H1 (cell line): ENCODE measurements around the gene TSC22D1. TPM values are rescaled to one million over a fixed set of nuclear protein-coding genes. Genes with fewer than 3 reads are reported as not detected.

Experiments
- CTCF ChIA-PET: fragments of 300-600 bp; sonication (Branson Sonifier 250); formaldehyde crosslinking; loops from one replicate; lab custom pipeline; 2021; ENCODE audit not compliant: partially characterized antibody; lab: Charles Lee
- POLR2A ChIA-PET: fragments of 300-600 bp; sonication (Branson Sonifier 250); formaldehyde crosslinking; loops from one replicate; lab custom pipeline; 2021; ENCODE audit warnings: inconsistent platforms; ENCODE audit not compliant: partially characterized antibody; lab: Charles Lee
- DNase-seq, 2 experiments: peaks; one replicate each; pipeline versions ENCODE4 v3.0.0 to v3.0.0-alpha.2; 2010 to 2022; ENCODE audit warnings: low spot score in 2 of 2, low read depth in 1 of 2, mixed read lengths in 1 of 2
- FAIRE-seq: peaks from 2 replicates; lab custom pipeline; 2011; peaks lifted over from hg19 to GRCh38; lab: Jason Lieb, UNC
- H2AFZ ChIP-seq: 2 replicates; pipeline ENCODE4 v1.8.1; 2012; ENCODE audit warnings: low read length, inconsistent platforms
- H2AK5ac ChIP-seq: 2 replicates; pipeline ENCODE4 v1.6.1; 2013; ENCODE audit warnings: low read depth, low read length
- H2BK120ac ChIP-seq: replicated peaks from 2 replicates; pipeline ENCODE3; 2013; ENCODE audit warnings: low read depth, low read length, inconsistent platforms
- H2BK12ac ChIP-seq: 2 replicates; pipeline ENCODE4 v1.6.1; 2013; ENCODE audit warnings: low read depth, low read length
- H2BK15ac ChIP-seq: 2 replicates; pipeline ENCODE4 v1.6.1; 2013; ENCODE audit warnings: low read length
- H2BK20ac ChIP-seq: 2 replicates; pipeline ENCODE4 v1.6.1; 2013; ENCODE audit warnings: low read length
- H2BK5ac ChIP-seq: 2 replicates; pipeline ENCODE4 v1.6.1; 2013; ENCODE audit warnings: low read depth, low read length
- H3K14ac ChIP-seq: 2 replicates; pipeline ENCODE4 v1.6.1; 2013; ENCODE audit warnings: inconsistent platforms; ENCODE audit not compliant: insufficient read length
- H3K18ac ChIP-seq: 2 replicates; pipeline ENCODE4 v1.6.1; 2013; ENCODE audit warnings: low read length; ENCODE audit errors: extremely low read depth
- H3K23ac ChIP-seq: 2 replicates; pipeline ENCODE4 v1.6.1; 2013; ENCODE audit warnings: inconsistent platforms; ENCODE audit not compliant: insufficient read length
- H3K23me2 ChIP-seq: 2 replicates; pipeline ENCODE4 v1.6.1; 2013; ENCODE audit warnings: low read depth, low read length
- H3K27ac ChIP-seq: 2 replicates; pipeline ENCODE4 v1.6.1; 2011; ENCODE audit warnings: low read depth, low read length, inconsistent platforms
- H3K27me3 ChIP-seq, 4 experiments: replicated peaks in 1 of 4; 1 replicate in 1 of 4; 2 replicates in 3 of 4; pipeline versions ENCODE4 v1.6.1 to v1.8.1; 2011 to 2013; ENCODE audit warnings: low read length in 3 of 4, mild to moderate bottlenecking in 3 of 4, inconsistent platforms in 2 of 4, mixed read lengths in 2 of 4, moderate library complexity in 1 of 4; ENCODE audit not compliant: control insufficient read depth in 3 of 4, insufficient read depth in 3 of 4; ENCODE audit errors: extremely low read depth in 1 of 4
- H3K36me3 ChIP-seq, 4 experiments: 2 replicates each; pipeline versions ENCODE4 v1.6.1 to v1.8.1; 2011 to 2013; ENCODE audit warnings: mild to moderate bottlenecking in 4 of 4, low read length in 3 of 4, moderate library complexity in 2 of 4, control low read depth in 1 of 4, inconsistent platforms in 1 of 4; ENCODE audit not compliant: insufficient read depth in 4 of 4, control insufficient read depth in 2 of 4
- H3K4ac ChIP-seq: replicated peaks from 2 replicates; pipeline ENCODE3; 2013; ENCODE audit warnings: low read length, low read depth, mixed read lengths, inconsistent platforms; ENCODE audit not compliant: insufficient read length
- H3K4me1 ChIP-seq, 4 experiments: replicated peaks in 1 of 4; 1 replicate in 1 of 4; 2 replicates in 3 of 4; pipeline versions ENCODE4 v1.6.1 to v1.8.1; 2011 to 2013; ENCODE audit warnings: low read length in 3 of 4, inconsistent platforms in 2 of 4, mixed read lengths in 1 of 4; ENCODE audit not compliant: insufficient read depth in 4 of 4, control insufficient read depth in 3 of 4
- H3K4me2 ChIP-seq, 2 experiments: 2 replicates each; pipeline versions ENCODE4 v1.6.1 to v1.8.1; 2011 to 2013; ENCODE audit warnings: low read depth in 2 of 2, low read length in 2 of 2, control low read depth in 1 of 2, inconsistent platforms in 1 of 2, mild to moderate bottlenecking in 1 of 2; ENCODE audit not compliant: insufficient read depth in 1 of 2
- H3K4me3 ChIP-seq, 4 experiments: fragments of 200-600, 300-600 bp in 1 of 4; sonication (generic), shearing (Covaris generic), sonication (Bioruptor Twin) in 1 of 4; 2 replicates each; pipeline versions ENCODE4 v1.5.1 to v1.8.1; 2011 to 2016; ENCODE audit warnings: low read length in 4 of 4, low read depth in 3 of 4, control low read depth in 2 of 4, inconsistent platforms in 2 of 4, mild to moderate bottlenecking in 2 of 4, mixed read lengths in 1 of 4, moderate library complexity in 1 of 4; ENCODE audit not compliant: insufficient read depth in 2 of 4; ENCODE audit errors: extremely low read depth in 1 of 4
- H3K56ac ChIP-seq: replicated peaks from 2 replicates; pipeline ENCODE3; 2013; ENCODE audit warnings: low read depth, mild to moderate bottlenecking, mixed read lengths, low read length, inconsistent platforms; ENCODE audit not compliant: insufficient read length
- H3K79me1 ChIP-seq: 2 replicates; pipeline ENCODE4 v1.6.1; 2013; ENCODE audit warnings: low read depth, low read length, control low read depth
- H3K79me2 ChIP-seq, 2 experiments: 2 replicates each; pipeline versions ENCODE4 v1.6.1 to v1.8.1; 2012 to 2013; ENCODE audit warnings: low read length in 2 of 2, mild to moderate bottlenecking in 2 of 2, inconsistent platforms in 1 of 2; ENCODE audit not compliant: insufficient read depth in 2 of 2, control insufficient read depth in 1 of 2
- H3K9ac ChIP-seq, 4 experiments: replicated peaks in 1 of 4; 1 replicate in 1 of 4; 2 replicates in 3 of 4; pipeline versions ENCODE4 v1.6.1 to v1.8.1; 2011 to 2013; ENCODE audit warnings: low read depth in 3 of 4, low read length in 3 of 4, control low read depth in 2 of 4, mild to moderate bottlenecking in 2 of 4, moderate library complexity in 2 of 4, inconsistent platforms in 1 of 4; ENCODE audit errors: extremely low read depth in 1 of 4
- H3K9me3 ChIP-seq, 2 experiments: 2 replicates each; pipeline versions ENCODE4 v1.6.1 to v1.8.1; 2012 to 2013; ENCODE audit warnings: mild to moderate bottlenecking in 2 of 2, moderate library complexity in 2 of 2, control low read depth in 1 of 2, inconsistent platforms in 1 of 2, low read depth in 1 of 2, low read length in 1 of 2, mixed read lengths in 1 of 2; ENCODE audit not compliant: insufficient read depth in 2 of 2
- H4K20me1 ChIP-seq, 2 experiments: replicated peaks in 1 of 2; 2 replicates each; pipeline versions ENCODE3 to v1.8.1; 2011 to 2013; ENCODE audit warnings: inconsistent platforms in 2 of 2, low read length in 2 of 2, mild to moderate bottlenecking in 1 of 2; ENCODE audit not compliant: insufficient read depth in 2 of 2, control insufficient read depth in 1 of 2
- H4K5ac ChIP-seq: 2 replicates; pipeline ENCODE4 v1.6.1; 2013; ENCODE audit warnings: low read length, low read depth, mixed read lengths, inconsistent platforms; ENCODE audit not compliant: insufficient read length
- H4K8ac ChIP-seq: 2 replicates; pipeline ENCODE4 v1.8.0; 2013; ENCODE audit warnings: mild to moderate bottlenecking, moderate library complexity, low read length, inconsistent platforms; ENCODE audit not compliant: insufficient read depth; ENCODE audit errors: extremely low read depth
- H4K91ac ChIP-seq: replicated peaks from 2 replicates; pipeline ENCODE3; 2013; ENCODE audit warnings: low read length, mixed read lengths, inconsistent platforms; ENCODE audit not compliant: insufficient read length
- ASH2L ChIP-seq: fragments of 200-600, 300-600 bp; sonication (generic); IDR thresholded peaks from one replicate; pipeline ENCODE4 v1.7.1; 2017; ENCODE audit warnings: low read length
- CEBPB ChIP-seq: IDR thresholded peaks from 2 replicates; pipeline ENCODE4 v1.6.1; 2012; ENCODE audit warnings: low read depth, low read length
- GTF2F1 ChIP-seq: IDR thresholded peaks from 2 replicates; pipeline ENCODE4 v1.6.1; 2012; ENCODE audit warnings: low read depth, low read length, improper control_type of control experiment, borderline replicate concordance
- KDM4A ChIP-seq: IDR thresholded peaks from one replicate; pipeline ENCODE4 v1.7.1; 2012; ENCODE audit warnings: low read depth, mild to moderate bottlenecking, moderate library complexity, low read length, inconsistent platforms; ENCODE audit not compliant: severe bottlenecking
- NANOG ChIP-seq: IDR thresholded peaks from 2 replicates; pipeline ENCODE4 v1.6.1; 2011; ENCODE audit warnings: low read length, low read depth, mild to moderate bottlenecking, inconsistent platforms; ENCODE audit not compliant: insufficient read depth, poor library complexity, severe bottlenecking
- POLR2A ChIP-seq, 2 experiments: IDR thresholded peaks; 1 replicate in 1 of 2; 2 replicates in 1 of 2; pipeline ENCODE4 v1.6.1; 2011; ENCODE audit warnings: low read depth in 2 of 2, low read length in 2 of 2, mild to moderate bottlenecking in 2 of 2; ENCODE audit errors: control extremely low read depth in 1 of 2
- RAD21 ChIP-seq, 2 experiments: IDR thresholded peaks in 1 of 2; conservative IDR thresholded peaks in 1 of 2; 2 replicates each; pipeline ENCODE4 v1.6.1; 2011; ENCODE audit warnings: low read depth in 2 of 2, low read length in 2 of 2, improper control_type of control experiment in 1 of 2, inconsistent platforms in 1 of 2, mild to moderate bottlenecking in 1 of 2, moderate library complexity in 1 of 2
- RXRA ChIP-seq: IDR thresholded peaks from 2 replicates; pipeline ENCODE4 v1.6.1; 2011; ENCODE audit warnings: low read depth, mild to moderate bottlenecking, low read length, moderate library complexity; ENCODE audit not compliant: insufficient read depth
- SIRT6 ChIP-seq: IDR thresholded peaks from one replicate; pipeline ENCODE4 v1.7.1; 2012; ENCODE audit warnings: low read length, inconsistent platforms
- TEAD4 ChIP-seq: IDR thresholded peaks from 2 replicates; pipeline ENCODE4 v1.6.1; 2012; ENCODE audit warnings: low read depth, low read length, inconsistent platforms, mixed read lengths
- WGBS, 2 experiments: shearing (Covaris generic) in 1 of 2; methylation state at CpG; one replicate each; pipeline versions ENCODE4 v1.1.6 to v1.1.7; 2013 to 2015; ENCODE audit warnings: low lambda C conversion rate in 2 of 2, mixed read lengths in 2 of 2, inconsistent platforms in 1 of 2, low coverage in 1 of 2, missing lambda C conversion rate in 1 of 2; ENCODE audit not compliant: insufficient replicate concordance in 2 of 2, insufficient coverage in 1 of 2, insufficient read length in 1 of 2; ENCODE audit errors: extremely low coverage in 1 of 2, missing lambda C conversion rate in 1 of 2; 5-methylcytosine and 5-hydroxymethylcytosine counted together
- polyA plus RNA-seq, 7 experiments: library from polyadenylated mRNA; depleted of rRNA in 3 of 7; stranded (reverse) in 5 of 7; unstranded in 2 of 7; fragments of >200 nt in 5 of 7; fragments of 200-250 nt in 2 of 7; gene quantifications; 1 replicate in 5 of 7; 2 replicates in 1 of 7; 4 replicates in 1 of 7; pipeline versions ENCODE4 v1.2.1 to v1.2.3, GENCODE V29; 2011 to 2013; ENCODE audit warnings: missing spikeins in 2 of 7, mixed read lengths in 2 of 7
- total RNA-seq: library from RNA; stranded (reverse); fragmentation: NEBNext Ultra II Directional; extraction: Animal tissue kit (Norgen Biotek cat#: 25700); gene quantifications from 2 replicates; pipeline ENCODE4 v1.2.1, GENCODE V29; 2021
- TF ChIP-seq, protein P1 (sequence below): IDR thresholded peaks from 2 replicates; pipeline ENCODE4 v1.6.1; 2012; ENCODE audit warnings: low read length, inconsistent platforms

TSC22D1 gene
- total and polyA plus RNA-seq, 2 of the 8 experiments (the other 6 are each of a cell fraction or from before 2014, with no cell fraction given): 52.6 to 80.9 TPM

DNA sequence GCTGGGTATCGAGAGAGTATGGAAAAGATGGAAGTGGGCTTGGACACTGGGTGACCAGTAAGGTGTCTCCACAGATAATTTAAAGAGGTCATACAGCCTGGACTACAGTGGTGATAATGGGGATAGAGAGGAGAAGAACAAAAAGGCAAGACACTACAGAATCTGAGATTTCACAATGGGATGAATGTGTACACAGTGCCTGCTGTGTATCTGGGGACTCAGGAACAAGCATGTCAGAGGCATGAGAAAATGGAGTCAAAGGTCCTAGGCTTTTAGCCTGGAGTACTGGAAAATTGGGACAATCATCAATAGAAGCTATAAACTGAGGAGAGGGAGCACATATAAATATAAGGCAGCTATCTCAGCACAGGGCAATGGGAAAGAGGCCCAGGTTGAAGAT is 69.4 kb downstream of the TSC22D1 start:
- no peak overlapping the region for H3K4me3 ChIP-seq
- no peaks in the 10 kb centered on the region for H3K79me1 ChIP-seq
- no peak overlapping the region for H3K56ac ChIP-seq
- CTCF ChIA-PET: interaction anchor here (2.2 kb wide), 1 partner anchor 14 kb away, joined by 8 read pairs; no protein-coding TSS in a partner anchor
- H3K23ac ChIP-seq: no peak overlapping the region
- peaks cover 0 to 4% (median 1%) of the 10 kb centered on the region in 4 experiments; a peak in 2 of 8 replicates for H3K36me3 ChIP-seq
- H2BK120ac ChIP-seq: no peak overlapping the region
- H3K18ac ChIP-seq: no peak overlapping the region
- peaks cover 0 to 2% of the 10 kb centered on the region in 2 experiments for H4K20me1 ChIP-seq
- H2BK5ac ChIP-seq: no peak overlapping the region
- H2BK12ac ChIP-seq: no peak overlapping the region
- no peak overlapping the region for H3K4ac ChIP-seq
- H3K79me2 ChIP-seq: peaks cover 0 to 4% of the 10 kb centered on the region in 2 experiments; a peak in 2 of 4 replicates
- no peak overlapping the region for H3K14ac ChIP-seq
- WGBS, 2 experiments: 94% methylated on average over 1 of the region's 1 CpG; no CpG with 5 or more reads in 1 of the 2 experiments
- no peak overlapping the region for H2AK5ac ChIP-seq
- FAIRE-seq: no peak
- H3K9ac ChIP-seq: no peak overlapping the region
- no peak overlapping the region for H4K8ac ChIP-seq
- H4K91ac ChIP-seq: no peak overlapping the region
- no peak overlapping the region for H4K5ac ChIP-seq
- peaks cover 3 to 5% (median 4%) of the 10 kb centered on the region in 4 experiments; a peak in 5 of 7 replicates for H3K4me1 ChIP-seq
- no peaks in the 10 kb centered on the region for H3K27me3 ChIP-seq
- H3K23me2 ChIP-seq: no peaks in the 10 kb centered on the region
- no peak overlapping the region for H3K4me2 ChIP-seq
- no peak for DNase-seq
- no peak overlapping the region for H2BK20ac ChIP-seq
- no peak overlapping the region for H2BK15ac ChIP-seq
- H3K27ac ChIP-seq: no peak overlapping the region
- H3K9me3 ChIP-seq: no peaks in the 10 kb centered on the region
- TF ChIP-seq GTF2F1 (no peak), NANOG (no peak), RAD21 (IDR thresholded peaks at IDR 0.05 in 1 of 2, conservative IDR thresholded peaks at IDR 0.05 in 1 of 2; ENCODE audit: low read depth in 2 of 2, low read length in 2 of 2) (no peak), TEAD4 (no peak), POLR2A (IDR thresholded peaks at IDR 0.05; ENCODE audit: control extremely low read depth in 1 of 2, low read depth in 2 of 2, low read length in 2 of 2) (no peak), KDM4A (no peak), ASH2L (no peak), CEBPB (no peak), RXRA (no peak), SIRT6 (no peak)
- TF ChIP-seq, protein P1, sequence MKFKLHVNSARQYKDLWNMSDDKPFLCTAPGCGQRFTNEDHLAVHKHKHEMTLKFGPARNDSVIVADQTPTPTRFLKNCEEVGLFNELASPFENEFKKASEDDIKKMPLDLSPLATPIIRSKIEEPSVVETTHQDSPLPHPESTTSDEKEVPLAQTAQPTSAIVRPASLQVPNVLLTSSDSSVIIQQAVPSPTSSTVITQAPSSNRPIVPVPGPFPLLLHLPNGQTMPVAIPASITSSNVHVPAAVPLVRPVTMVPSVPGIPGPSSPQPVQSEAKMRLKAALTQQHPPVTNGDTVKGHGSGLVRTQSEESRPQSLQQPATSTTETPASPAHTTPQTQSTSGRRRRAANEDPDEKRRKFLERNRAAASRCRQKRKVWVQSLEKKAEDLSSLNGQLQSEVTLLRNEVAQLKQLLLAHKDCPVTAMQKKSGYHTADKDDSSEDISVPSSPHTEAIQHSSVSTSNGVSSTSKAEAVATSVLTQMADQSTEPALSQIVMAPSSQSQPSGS: no peak
- POLR2A ChIA-PET: interaction anchor here (1.8 kb wide), 1 partner anchor 9 kb away, joined by 4 read pairs; no protein-coding TSS in a partner anchor
- no peak overlapping the region for H2AFZ ChIP-seq
